Astrocyte of the cerebellum (primary cell): ENCODE data around the gene OR10A5.
"Not testable (repeated sequence)": the region's sequence is repeated elsewhere in the genome, so short reads cannot be mapped to it uniquely, and the experiment has no call there.

Experiments used
- DNase-seq: peaks from one replicate; pipeline ENCODE4 v3.0.0-alpha.2; 2011; ENCODE audit warnings: low read depth
- H3K4me3 ChIP-seq: 2 replicates; pipeline ENCODE4 v1.5.1; 2011; ENCODE audit warnings: mild to moderate bottlenecking, low read depth, low read length, moderate library complexity
- in situ Hi-C: cut with HindIII; loops from 2 replicates; pipeline ENCODE4 v1.10.0; 2017; ENCODE audit warnings: low sequenced_read_pairs
- TF ChIP-seq, protein P1 (sequence below): IDR thresholded peaks from 2 replicates; pipeline ENCODE4 v1.5.1; 2012; ENCODE audit warnings: low read length, low read depth, moderate library complexity, mild to moderate bottlenecking; ENCODE audit errors: missing control alignments

The OR10A5 gene

DNA sequence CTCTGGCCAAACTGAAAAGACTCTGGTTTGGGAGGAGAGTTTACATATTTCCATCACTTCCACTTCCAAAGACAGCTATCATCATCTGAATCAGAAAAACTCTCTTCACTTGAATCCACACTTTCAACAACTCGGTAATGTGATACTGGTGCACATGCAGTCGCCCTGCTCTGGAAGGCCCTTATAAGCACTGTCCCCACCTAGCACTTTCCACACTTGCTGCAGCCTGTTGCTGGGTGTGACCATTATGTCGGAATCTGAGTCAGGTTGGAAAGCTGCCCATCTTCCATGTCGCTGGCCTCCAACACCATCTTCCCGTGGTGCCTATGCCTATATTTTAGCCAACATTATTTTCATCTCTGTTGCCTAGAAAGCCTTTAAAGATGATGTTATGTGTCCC, 1.1 kb upstream of the OR10A5 start:
- DNase-seq: no peak
- in situ Hi-C loops: no loop called here
- no peak overlapping the region for H3K4me3 ChIP-seq
- TF ChIP-seq, protein P1, sequence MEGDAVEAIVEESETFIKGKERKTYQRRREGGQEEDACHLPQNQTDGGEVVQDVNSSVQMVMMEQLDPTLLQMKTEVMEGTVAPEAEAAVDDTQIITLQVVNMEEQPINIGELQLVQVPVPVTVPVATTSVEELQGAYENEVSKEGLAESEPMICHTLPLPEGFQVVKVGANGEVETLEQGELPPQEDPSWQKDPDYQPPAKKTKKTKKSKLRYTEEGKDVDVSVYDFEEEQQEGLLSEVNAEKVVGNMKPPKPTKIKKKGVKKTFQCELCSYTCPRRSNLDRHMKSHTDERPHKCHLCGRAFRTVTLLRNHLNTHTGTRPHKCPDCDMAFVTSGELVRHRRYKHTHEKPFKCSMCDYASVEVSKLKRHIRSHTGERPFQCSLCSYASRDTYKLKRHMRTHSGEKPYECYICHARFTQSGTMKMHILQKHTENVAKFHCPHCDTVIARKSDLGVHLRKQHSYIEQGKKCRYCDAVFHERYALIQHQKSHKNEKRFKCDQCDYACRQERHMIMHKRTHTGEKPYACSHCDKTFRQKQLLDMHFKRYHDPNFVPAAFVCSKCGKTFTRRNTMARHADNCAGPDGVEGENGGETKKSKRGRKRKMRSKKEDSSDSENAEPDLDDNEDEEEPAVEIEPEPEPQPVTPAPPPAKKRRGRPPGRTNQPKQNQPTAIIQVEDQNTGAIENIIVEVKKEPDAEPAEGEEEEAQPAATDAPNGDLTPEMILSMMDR: no peak

DNA sequence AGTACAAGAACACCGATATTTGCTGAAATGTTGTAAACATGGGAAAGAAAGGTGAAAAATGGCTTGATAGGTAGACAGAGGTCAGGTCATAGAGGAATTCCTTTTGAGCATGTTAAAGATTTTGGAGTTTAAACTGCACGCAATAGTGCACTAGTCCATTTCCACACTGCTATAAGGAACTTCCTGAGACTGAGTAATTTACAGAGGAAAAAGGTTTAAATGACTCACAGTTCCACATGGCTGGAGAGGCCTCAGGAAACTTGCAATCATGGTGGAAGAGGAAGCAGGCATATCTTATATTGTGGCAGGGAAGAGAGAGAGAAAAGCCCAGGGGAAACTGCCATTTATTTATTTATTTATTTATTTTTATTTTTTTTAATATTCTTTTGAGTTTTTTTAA, 5.0 kb downstream of the OR10A5 start:
- in situ Hi-C loops: no loop called here

DNA sequence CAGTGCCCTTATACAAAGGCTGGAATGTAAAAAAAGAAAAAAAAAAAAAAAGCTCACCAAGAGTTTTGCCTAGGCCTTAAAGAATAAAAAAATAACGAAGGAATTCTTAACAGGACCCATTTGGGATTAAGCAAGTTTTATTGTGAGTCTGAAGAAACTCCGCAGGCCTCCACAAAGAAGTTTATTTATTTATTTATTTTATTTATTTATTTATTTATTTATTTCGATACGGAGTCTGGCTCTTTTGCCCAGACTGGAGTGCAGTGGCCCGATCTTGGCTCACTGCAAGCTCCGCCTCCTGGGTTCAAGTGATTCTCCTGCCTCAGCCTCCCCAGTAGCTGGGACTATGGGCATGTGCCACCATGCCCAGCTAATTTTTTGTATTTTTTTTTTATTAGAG, 9.3 kb downstream of the OR10A5 start:
- DNase-seq, H3K4me3 ChIP-seq, in situ Hi-C loops: not testable (repeated sequence)

More for the DNA sequence above, 5.0 kb downstream of the OR10A5 start:
- no peak for DNase-seq
- TF ChIP-seq, protein P1: no peak
- no peak overlapping the region for H3K4me3 ChIP-seq

DNA sequence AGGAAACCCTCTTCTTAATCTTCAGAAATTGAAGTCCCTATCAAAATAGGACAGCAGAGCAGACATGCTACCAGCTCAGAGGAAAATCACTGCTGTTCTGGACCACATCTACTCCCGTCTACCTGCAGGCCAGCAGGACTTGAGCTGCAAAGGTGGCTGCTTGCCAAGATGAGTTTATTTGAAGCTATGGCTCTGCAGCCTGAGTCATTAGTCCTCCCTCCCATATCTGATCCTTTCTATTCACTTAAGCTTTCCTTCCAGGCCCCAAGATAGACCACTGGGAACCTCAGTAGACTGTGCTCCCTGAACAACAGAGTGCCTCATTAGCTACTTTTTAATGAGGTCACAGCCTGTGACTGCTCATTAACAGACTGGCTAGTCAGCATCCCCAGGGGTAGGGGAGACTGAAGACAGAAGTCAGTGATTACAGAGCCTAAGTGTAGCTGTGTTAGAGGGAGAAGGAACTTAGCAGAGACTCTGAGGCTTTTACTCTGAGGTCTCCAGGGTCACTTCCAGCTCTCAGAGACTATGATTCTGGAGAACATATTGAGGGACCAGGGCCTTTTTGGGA, 10.6 kb downstream of the OR10A5 start:
- no peak overlapping the region for H3K4me3 ChIP-seq
- TF ChIP-seq, protein P1: no peak
- DNase-seq: no peak
- in situ Hi-C loops: no loop called here

DNA sequence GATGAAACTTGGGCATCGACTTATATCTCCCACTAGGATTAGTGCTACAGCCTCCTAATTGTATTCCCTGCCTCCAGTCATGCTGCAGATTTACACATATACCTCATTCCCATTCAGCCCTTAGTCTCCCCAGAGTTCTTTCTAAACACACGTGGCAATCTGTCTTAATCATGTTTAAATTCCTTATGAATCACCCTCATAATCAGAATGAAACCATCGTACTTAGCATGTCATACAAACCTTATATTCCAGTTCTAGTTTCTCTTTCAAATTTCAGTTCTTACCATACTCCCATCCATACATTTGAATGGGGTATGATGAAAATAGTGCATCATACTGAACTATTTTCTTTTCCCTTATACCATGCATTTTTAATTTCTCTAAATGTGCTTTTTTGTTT, 11.4 kb downstream of the OR10A5 start:
- TF ChIP-seq, protein P1: no peak
- no peak for DNase-seq
- in situ Hi-C loops: no loop called here
- H3K4me3 ChIP-seq: no peak overlapping the region

DNA sequence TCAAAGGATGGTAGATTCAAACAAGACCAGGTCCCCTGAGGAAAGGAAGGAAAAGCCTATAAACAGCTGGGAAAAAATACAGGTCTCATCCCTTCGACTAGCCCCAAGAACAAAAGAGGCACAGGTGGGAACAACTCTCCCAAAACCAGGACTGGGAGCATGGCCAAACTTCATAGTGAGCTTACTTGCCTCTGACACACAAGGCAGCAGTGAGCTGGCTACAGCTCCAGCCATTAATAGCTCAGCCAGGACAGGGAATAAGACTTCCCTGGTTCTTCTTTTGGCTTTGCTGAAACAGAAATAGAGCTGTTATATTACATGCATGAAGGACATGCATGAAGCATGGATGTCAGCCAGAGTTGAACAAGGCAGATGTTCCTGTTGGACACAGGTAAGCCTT, 17.5 kb downstream of the OR10A5 start, which contains the start of gene OR10A2:
Gene OR10A2, plus strand, starts transcription at position 97 of the 400 bp plus-strand sequence. CDS start 6,698 bp downstream, outside the sequence.
- TF ChIP-seq, protein P1: no peak

DNA sequence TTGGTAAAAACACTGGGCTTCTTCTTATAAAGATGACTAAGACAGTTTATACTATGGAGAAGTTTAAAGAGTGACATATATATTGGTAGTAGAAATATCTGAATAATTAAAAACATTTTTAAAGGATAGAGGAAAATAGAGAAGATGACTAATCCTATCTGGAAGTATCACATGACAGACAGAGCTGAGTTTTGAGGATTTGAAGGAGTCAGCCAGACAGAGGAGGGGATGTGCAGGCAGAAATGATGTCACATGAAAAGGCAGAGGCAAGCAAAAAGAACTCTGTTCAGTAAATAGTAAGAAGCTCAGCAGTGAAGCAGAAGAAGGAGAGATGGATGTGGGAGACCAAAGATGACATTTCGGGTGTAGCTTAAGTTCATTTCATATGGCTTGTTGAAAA, 19.0 kb downstream of the OR10A5 start:
- TF ChIP-seq, protein P1: no peak
- in situ Hi-C loops: no loop called here
- no peak overlapping the region for H3K4me3 ChIP-seq
- no peak for DNase-seq

More for the DNA sequence above, 17.5 kb downstream of the OR10A5 start, which contains the start of gene OR10A2:
- no peak within 1 kb of the TSS for H3K4me3 ChIP-seq
- peak; percentile 2 for DNase-seq
- in situ Hi-C loops: no loop called here
